Endothelial cell of umbilical vein (primary cell): ENCODE results near the gene DMBX1. TPM values are rescaled to one million over a fixed set of nuclear protein-coding genes. Genes with fewer than 3 reads are reported as not detected.

Experiments used
- BruUV-seq: library from RNA; stranded (reverse); fragments of 400-500 nt; replicated peaks from 2 replicates; lab custom pipeline; 2021; lab: Mats Ljungman, UMichigan
- CTCF ChIA-PET: fragments of 300-600, 350-600 bp; sonication (Branson Sonifier 250); formaldehyde crosslinking; loops from one replicate; lab custom pipeline; 2021; ENCODE audit warnings: antibody characterized with exemption, inconsistent platforms; lab: Charles Lee
- POLR2A ChIA-PET: fragments of 300-600, 350-600 bp; sonication (Branson Sonifier 250); formaldehyde crosslinking; loops from one replicate; lab custom pipeline; 2021; ENCODE audit warnings: antibody characterized with exemption, inconsistent platforms; lab: Charles Lee
- DNase-seq: peaks from one replicate; pipeline ENCODE4 v3.0.0-alpha.2; 2011; ENCODE audit warnings: low read depth, low spot score
- FAIRE-seq: peaks from 2 replicates; lab custom pipeline; 2011; peaks lifted over from hg19 to GRCh38; lab: Jason Lieb, UNC
- H2AFZ ChIP-seq: 2 replicates; pipeline ENCODE4 v1.6.0; 2012; ENCODE audit warnings: low read depth, low read length, control low read depth, inconsistent platforms
- H3K27ac ChIP-seq: 2 replicates; pipeline ENCODE4 v1.5.1; 2011; ENCODE audit warnings: low read depth, mild to moderate bottlenecking, control low read depth, low read length, moderate library complexity; ENCODE audit not compliant: insufficient read depth
- H3K27me3 ChIP-seq, 2 experiments: 2 replicates each; pipeline versions ENCODE4 v1.6.0 to v1.6.1; 2011; ENCODE audit warnings: low read length in 2 of 2, mixed read lengths in 1 of 2; ENCODE audit not compliant: control insufficient read depth in 2 of 2, insufficient read depth in 2 of 2
- H3K36me3 ChIP-seq, 2 experiments: 2 replicates in 1 of 2; 3 replicates in 1 of 2; pipeline ENCODE4 v1.5.1; 2011; ENCODE audit warnings: low read length in 2 of 2, mild to moderate bottlenecking in 1 of 2, moderate library complexity in 1 of 2; ENCODE audit not compliant: control insufficient read depth in 2 of 2, insufficient read depth in 2 of 2; ENCODE audit errors: extremely low read depth in 1 of 2
- H3K4me1 ChIP-seq: 3 replicates; pipeline ENCODE4 v1.5.1; 2011; ENCODE audit warnings: mild to moderate bottlenecking, low read length; ENCODE audit not compliant: control insufficient read depth, insufficient read depth; ENCODE audit errors: extremely low read depth
- H3K4me2 ChIP-seq: 2 replicates; pipeline ENCODE4 v1.6.1; 2011; ENCODE audit warnings: low read length, control low read depth, mixed read lengths; ENCODE audit not compliant: insufficient read depth
- H3K4me3 ChIP-seq, 3 experiments: fragments of 200-600 bp in 1 of 3; sonication (generic), shearing (Covaris generic) in 1 of 3; replicated peaks in 1 of 3; 2 replicates each; pipeline ENCODE4 v1.5.1; 2011 to 2016; ENCODE audit warnings: control low read depth in 3 of 3, low read length in 3 of 3, mild to moderate bottlenecking in 2 of 3, inconsistent platforms in 1 of 3, low read depth in 1 of 3, moderate library complexity in 1 of 3; ENCODE audit not compliant: insufficient read depth in 1 of 3
- H3K79me2 ChIP-seq: 2 replicates; pipeline ENCODE4 v1.6.0; 2012; ENCODE audit warnings: low read length, inconsistent platforms; ENCODE audit not compliant: control insufficient read depth, insufficient read depth
- H3K9ac ChIP-seq: replicated peaks from 2 replicates; pipeline ENCODE3; 2011; ENCODE audit warnings: low read length, control low read depth; ENCODE audit not compliant: insufficient read depth; ENCODE audit errors: extremely low read depth
- H3K9me1 ChIP-seq: replicated peaks from 3 replicates; pipeline ENCODE4 v1.6.0; 2011; ENCODE audit warnings: mild to moderate bottlenecking, low read length; ENCODE audit not compliant: control insufficient read depth, insufficient read depth; ENCODE audit errors: extremely low read depth
- H3K9me3 ChIP-seq: replicated peaks from 2 replicates; pipeline ENCODE4 v1.5.1; 2012; ENCODE audit warnings: low read length, inconsistent platforms; ENCODE audit not compliant: control insufficient read depth, insufficient read depth
- H4K20me1 ChIP-seq: replicated peaks from 2 replicates; pipeline ENCODE3; 2011; ENCODE audit warnings: mild to moderate bottlenecking, low read length; ENCODE audit not compliant: control insufficient read depth, insufficient read depth; ENCODE audit errors: extremely low read depth
- CTCF ChIP-seq, 2 donors: IDR thresholded peaks; 1 replicate in 1 of 2; 2 replicates in 1 of 2; pipeline ENCODE4 v1.5.1; 2011; ENCODE audit warnings: low read length in 2 of 2, mild to moderate bottlenecking in 2 of 2, moderate library complexity in 2 of 2, control low read depth in 1 of 2, inconsistent platforms in 1 of 2, low read depth in 1 of 2; ENCODE audit not compliant: insufficient read depth in 1 of 2; ENCODE audit errors: extremely low read depth in 1 of 2
- FOS ChIP-seq: IDR thresholded peaks from 2 replicates; pipeline ENCODE4 v1.6.1; 2011; ENCODE audit warnings: mild to moderate bottlenecking, low read length, moderate library complexity, borderline replicate concordance; ENCODE audit not compliant: insufficient read depth
- GATA2 ChIP-seq: IDR thresholded peaks from 2 replicates; pipeline ENCODE4 v1.7.0; 2011; ENCODE audit warnings: low read depth, mild to moderate bottlenecking, moderate library complexity, mixed read lengths, low read length; ENCODE audit not compliant: insufficient read length, insufficient read depth
- POLR2A ChIP-seq: IDR thresholded peaks from 2 replicates; pipeline ENCODE4 v1.6.1; 2012; ENCODE audit warnings: low read depth, mild to moderate bottlenecking, control low read depth, low read length
- dilution Hi-C: fragments of 300-500 bp; cut with MboI; formaldehyde crosslinking; loops from one replicate; pipeline ENCODE4 v1.15.0; 2019; ENCODE audit warnings: low sequenced_read_pairs; ENCODE audit not compliant: extremely low pct_ligation_motif_present
- intact Hi-C: fragments of 100-400 bp; cut with micrococcal nuclease; formaldehyde crosslinking; loops from one replicate; pipeline ENCODE4 v1.10.0; 2022
- polyA plus RNA-seq, 4 experiments: library from polyadenylated mRNA; depleted of rRNA in 3 of 4; stranded (reverse) in 3 of 4; unstranded in 1 of 4; fragments of >200 nt; gene quantifications; 2 replicates each; pipeline versions ENCODE4 v1.2.1 to v1.2.3, GENCODE V29; 2011 to 2012; ENCODE audit warnings: missing spikeins in 1 of 4
- total RNA-seq: library from RNA; stranded (reverse); gene quantifications from 2 replicates; pipeline ENCODE4 v1.2.3, GENCODE V29; 2021

The DMBX1 gene
- total and polyA plus RNA-seq, 2 donors (not counting 3 experiments of a cell fraction or from before 2014, with no cell fraction given): not detected

- H4K20me1 ChIP-seq: no peaks in the 10 kb centered on the region
- H3K4me1 ChIP-seq: no peaks in the 10 kb centered on the region
- CTCF ChIA-PET: interaction anchor here (1.0 to 4.6 kb wide), 4 partner anchors 84 to 93 kb away, joined by 3 to 165 read pairs (median 4); no protein-coding TSS in a partner anchor
- POLR2A ChIA-PET: no interaction called here
- peaks cover 26 to 31% of the 10 kb centered on the region in 2 experiments for H3K27me3 ChIP-seq
- no peaks in the 10 kb centered on the region for H3K36me3 ChIP-seq
- no peaks in the 10 kb centered on the region for H3K79me2 ChIP-seq
- H3K9ac ChIP-seq: no peak overlapping the region
- no peaks in the 10 kb centered on the region for H3K9me3 ChIP-seq
- H3K4me3 ChIP-seq: no peak overlapping the region
- FAIRE-seq (no peak), DNase-seq (no peak)
- TF ChIP-seq POLR2A: no peak
- TF ChIP-seq GATA2: no peak
- dilution Hi-C loops (no loop called here), intact Hi-C loops (no loop called here)
- no peak overlapping the region for H2AFZ ChIP-seq
- H3K27ac ChIP-seq: no peak overlapping the region
- no peak overlapping the region for H3K4me2 ChIP-seq
- no peaks in the 10 kb centered on the region for H3K9me1 ChIP-seq
- no TSS peak for BruUV-seq
Measured at GRCh38 chr1:46444466-46444865, 45.2 kb upstream of the DMBX1 start.

GRCh38 chr1:46445773-46446256, 43.8 kb upstream of the DMBX1 start:
- no TSS peak for BruUV-seq
- DNase-seq: no peak
- Histone ChIP-seq H3K4me1 (no peaks in the 10 kb centered on the region), H3K27me3 (peaks cover 37 to 44% of the 10 kb centered on the region in 2 experiments), H3K9me1 (no peaks in the 10 kb centered on the region), H3K9ac (no peak overlapping the region), H3K4me3 (no peak overlapping the region), H2AFZ (no peak overlapping the region), H3K9me3 (no peaks in the 10 kb centered on the region), H3K4me2 (no peak overlapping the region), H3K27ac (no peak overlapping the region), H3K36me3 (no peaks in the 10 kb centered on the region), H3K79me2 (no peaks in the 10 kb centered on the region), H4K20me1 (no peaks in the 10 kb centered on the region)
- TF ChIP-seq FOS: no peak
- peak in 1 of 2 donors; percentile 1 for TF ChIP-seq CTCF (IDR thresholded peaks at IDR 0.05; ENCODE audit: extremely low read depth in 1 of 2, insufficient read depth in 1 of 2, low read depth in 1 of 2, low read length in 2 of 2)
- dilution Hi-C loops: no loop called here
- ChIA-PET POLR2A (no interaction called here), CTCF (interaction anchor here (0.8 to 4.6 kb wide), 10 partner anchors 11 to 278 kb away, joined by 3 to 165 read pairs (median 7); a partner anchor contains a TSS)
- intact Hi-C loops: no loop called here
- FAIRE-seq: no peak
